ENCODE data around the gene PRUNE2. TPM values are rescaled to one million over a fixed set of nuclear protein-coding genes. Genes with fewer than 3 reads are reported as not detected.
"Not testable (repeated sequence)": the region's sequence is repeated elsewhere in the genome, so short reads cannot be mapped to it uniquely, and the experiment has no call there.

The PRUNE2 gene
- polyA plus RNA-seq, 1 of the 3 experiments (the other 2 are of a cell fraction) = 13.0 TPM

- H3K27me3 ChIP-seq (ENCODE audit: insufficient read depth) = peaks cover 30% of the 10 kb centered on the region; the same call in 1 of the 2 replicates
- WGBS (ENCODE audit: low lambda C conversion rate) = 4% methylated on average over 3 of the region's 3 CpGs
- DNase-seq = no peak
- H3K79me2 ChIP-seq (ENCODE audit: insufficient read depth) = no peaks in the 10 kb centered on the region
- ChIA-PET POLR2A (no interaction called here), CTCF (no interaction called here)
- H3K27ac ChIP-seq (ENCODE audit: low read depth in 2 of 2, low read length in 1 of 2) = no peak overlapping the region
- no peaks in the 10 kb centered on the region for H3F3A ChIP-seq (replicated peaks; ENCODE audit: insufficient read depth)
- no peaks in the 10 kb centered on the region for H3K4me1 ChIP-seq (ENCODE audit: control insufficient read depth in 1 of 2, insufficient read depth in 2 of 2, low read depth in 1 of 2, low read length in 1 of 2)
- H3K36me3 ChIP-seq (replicated peaks in 1 of 2; ENCODE audit: control insufficient read depth in 1 of 2, insufficient read depth in 2 of 2, low read length in 1 of 2) = no peaks in the 10 kb centered on the region
- H4K20me1 ChIP-seq (ENCODE audit: insufficient read depth) = no peaks in the 10 kb centered on the region
- H3K9me3 ChIP-seq = no peaks in the 10 kb centered on the region
- H3K9me2 ChIP-seq = no peaks in the 10 kb centered on the region
- H3K4me2 ChIP-seq = no peak overlapping the region
- TF ChIP-seq MEF2A (IDR thresholded peaks at IDR 0.05; ENCODE audit: borderline replicate concordance, low read depth) (no peak), SIN3A (IDR thresholded peaks at IDR 0.05; ENCODE audit: borderline replicate concordance, low read depth, low read length) (no peak), USF1 (IDR thresholded peaks at IDR 0.05; ENCODE audit: borderline replicate concordance, low read depth) (no peak), RFX5 (IDR thresholded peaks at IDR 0.05; ENCODE audit: low read length) (no peak), EZH2phosphoT487 (IDR thresholded peaks at IDR 0.05; ENCODE audit: borderline replicate concordance, low read depth) (no peak), RCOR1 (IDR thresholded peaks at IDR 0.05; ENCODE audit: low read length) (no peak), NRF1 (IDR thresholded peaks at IDR 0.05; ENCODE audit: low read depth, low read length) (no peak), RAD21 (IDR thresholded peaks at IDR 0.05; ENCODE audit: low read length) (no peak), MAX (IDR thresholded peaks at IDR 0.05; ENCODE audit: low read depth) (no peak), CHD2 (IDR thresholded peaks at IDR 0.05; ENCODE audit: low read length, partially characterized antibody) (no peak), FOXM1 (IDR thresholded peaks at IDR 0.05; ENCODE audit: low read depth) (no peak), JUND (IDR thresholded peaks at IDR 0.05) (no peak), GABPA (IDR thresholded peaks at IDR 0.05; ENCODE audit: low read depth) (no peak), REST (IDR thresholded peaks at IDR 0.05; ENCODE audit: low read depth, low read length) (no peak), FOXJ3 (CRISPR knock-in tag; IDR thresholded peaks at IDR 0.05) (no peak), NFIC (IDR thresholded peaks at IDR 0.05; ENCODE audit: borderline replicate concordance) (no peak)
- TF ChIP-seq, protein P1, sequence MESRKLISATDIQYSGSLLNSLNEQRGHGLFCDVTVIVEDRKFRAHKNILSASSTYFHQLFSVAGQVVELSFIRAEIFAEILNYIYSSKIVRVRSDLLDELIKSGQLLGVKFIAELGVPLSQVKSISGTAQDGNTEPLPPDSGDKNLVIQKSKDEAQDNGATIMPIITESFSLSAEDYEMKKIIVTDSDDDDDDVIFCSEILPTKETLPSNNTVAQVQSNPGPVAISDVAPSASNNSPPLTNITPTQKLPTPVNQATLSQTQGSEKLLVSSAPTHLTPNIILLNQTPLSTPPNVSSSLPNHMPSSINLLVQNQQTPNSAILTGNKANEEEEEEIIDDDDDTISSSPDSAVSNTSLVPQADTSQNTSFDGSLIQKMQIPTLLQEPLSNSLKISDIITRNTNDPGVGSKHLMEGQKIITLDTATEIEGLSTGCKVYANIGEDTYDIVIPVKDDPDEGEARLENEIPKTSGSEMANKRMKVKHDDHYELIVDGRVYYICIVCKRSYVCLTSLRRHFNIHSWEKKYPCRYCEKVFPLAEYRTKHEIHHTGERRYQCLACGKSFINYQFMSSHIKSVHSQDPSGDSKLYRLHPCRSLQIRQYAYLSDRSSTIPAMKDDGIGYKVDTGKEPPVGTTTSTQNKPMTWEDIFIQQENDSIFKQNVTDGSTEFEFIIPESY (IDR thresholded peaks at IDR 0.05; ENCODE audit: borderline replicate concordance, low read depth) = no peak
- H2AFZ ChIP-seq (ENCODE audit: low read depth) = no peak overlapping the region
- no peak overlapping the region for H3K4me3 ChIP-seq (ENCODE audit: low read depth in 2 of 2, low read length in 1 of 2)
- H3K9ac ChIP-seq = no peak overlapping the region
These were observed 162.0 kb downstream of the PRUNE2 start for GRCh38 chr9:76743931-76744330.

DNA sequence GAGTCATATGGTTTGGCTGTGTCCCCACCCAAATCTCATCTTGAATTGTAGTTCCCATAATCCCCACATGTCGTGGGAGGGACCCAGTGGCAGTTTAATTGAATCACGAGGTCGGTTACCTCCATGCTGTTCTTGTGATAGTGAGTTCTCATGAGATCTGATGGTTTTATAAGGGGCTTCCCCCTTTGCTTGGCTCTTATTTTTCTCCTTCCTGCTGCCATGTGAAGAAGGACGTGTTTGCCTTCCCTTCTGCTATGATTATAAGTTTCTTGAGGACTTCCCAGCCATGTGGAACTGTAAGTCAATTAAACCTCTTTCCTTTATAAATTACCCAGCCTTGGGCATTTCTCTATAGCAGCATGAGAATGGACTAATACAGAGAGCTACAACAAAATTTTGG, 163.0 kb downstream of the PRUNE2 start:
- H3K9ac ChIP-seq; POLR2A ChIA-PET; H3F3A ChIP-seq (replicated peaks; ENCODE audit: insufficient read depth); H3K4me2 ChIP-seq; DNase-seq; H3K27ac ChIP-seq (ENCODE audit: low read depth in 2 of 2, low read length in 1 of 2); H3K9me2 ChIP-seq; H3K79me2 ChIP-seq (ENCODE audit: insufficient read depth); H3K4me3 ChIP-seq (ENCODE audit: low read depth in 2 of 2, low read length in 1 of 2); H2AFZ ChIP-seq (ENCODE audit: low read depth); H3K36me3 ChIP-seq (replicated peaks in 1 of 2; ENCODE audit: control insufficient read depth in 1 of 2, insufficient read depth in 2 of 2, low read length in 1 of 2); H3K9me3 ChIP-seq; H4K20me1 ChIP-seq (ENCODE audit: insufficient read depth); CTCF ChIA-PET; H3K4me1 ChIP-seq (ENCODE audit: control insufficient read depth in 1 of 2, insufficient read depth in 2 of 2, low read depth in 1 of 2, low read length in 1 of 2): not testable (repeated sequence)
- H3K27me3 ChIP-seq (ENCODE audit: insufficient read depth) = peaks cover 20% of the 10 kb centered on the region; the same call in 1 of the 2 replicates
- 2% methylated on average over 4 of the region's 4 CpGs for WGBS (ENCODE audit: low lambda C conversion rate)
